PC-3 (cell line): ENCODE measurements around the gene PITRM1.

ENCODE experiments used
- CTCF ChIP-seq: fragments of 300-600 bp; sonication (generic); conservative IDR thresholded peaks from 2 replicates; pipeline ENCODE4 v1.5.1; 2017; ENCODE audit warnings: antibody characterized with exemption, low read depth, mild to moderate bottlenecking, low read length
- EZH2 ChIP-seq: fragments of 300-600 bp; sonication (generic); IDR thresholded peaks from one replicate; pipeline ENCODE4 v1.6.1; 2017; ENCODE audit warnings: antibody characterized with exemption, mild to moderate bottlenecking, low read length; ENCODE audit not compliant: unreplicated experiment

GRCh38 chr10:3103646-3104045 lies 68.9 kb downstream of the PITRM1 start:
- TF ChIP-seq CTCF, result no peak
- TF ChIP-seq EZH2, result no peak
